Panc1 (cell line): ENCODE measurements around the gene GRK1.

Experiments
- CTCF ChIP-seq: fragments of 450-650 bp; IDR thresholded peaks from 2 replicates; pipeline ENCODE4 v1.5.1; 2017; ENCODE audit warnings: mild to moderate bottlenecking
- SIN3A ChIP-seq: IDR thresholded peaks from 2 replicates; pipeline ENCODE4 v1.6.1; 2012; ENCODE audit warnings: low read depth, mild to moderate bottlenecking, low read length, moderate library complexity, borderline replicate concordance; ENCODE audit not compliant: insufficient read depth
- TF ChIP-seq, protein P1 (sequence below), 2 experiments: IDR thresholded peaks; 2 replicates each; pipeline ENCODE4 v1.6.1; 2011 to 2012; ENCODE audit warnings: low read depth in 2 of 2, control low read depth in 1 of 2, low read length in 1 of 2, mild to moderate bottlenecking in 1 of 2, moderate library complexity in 1 of 2; ENCODE audit not compliant: insufficient read depth in 1 of 2

- TF ChIP-seq SIN3A (no peak), CTCF (no peak)
- TF ChIP-seq, protein P1, sequence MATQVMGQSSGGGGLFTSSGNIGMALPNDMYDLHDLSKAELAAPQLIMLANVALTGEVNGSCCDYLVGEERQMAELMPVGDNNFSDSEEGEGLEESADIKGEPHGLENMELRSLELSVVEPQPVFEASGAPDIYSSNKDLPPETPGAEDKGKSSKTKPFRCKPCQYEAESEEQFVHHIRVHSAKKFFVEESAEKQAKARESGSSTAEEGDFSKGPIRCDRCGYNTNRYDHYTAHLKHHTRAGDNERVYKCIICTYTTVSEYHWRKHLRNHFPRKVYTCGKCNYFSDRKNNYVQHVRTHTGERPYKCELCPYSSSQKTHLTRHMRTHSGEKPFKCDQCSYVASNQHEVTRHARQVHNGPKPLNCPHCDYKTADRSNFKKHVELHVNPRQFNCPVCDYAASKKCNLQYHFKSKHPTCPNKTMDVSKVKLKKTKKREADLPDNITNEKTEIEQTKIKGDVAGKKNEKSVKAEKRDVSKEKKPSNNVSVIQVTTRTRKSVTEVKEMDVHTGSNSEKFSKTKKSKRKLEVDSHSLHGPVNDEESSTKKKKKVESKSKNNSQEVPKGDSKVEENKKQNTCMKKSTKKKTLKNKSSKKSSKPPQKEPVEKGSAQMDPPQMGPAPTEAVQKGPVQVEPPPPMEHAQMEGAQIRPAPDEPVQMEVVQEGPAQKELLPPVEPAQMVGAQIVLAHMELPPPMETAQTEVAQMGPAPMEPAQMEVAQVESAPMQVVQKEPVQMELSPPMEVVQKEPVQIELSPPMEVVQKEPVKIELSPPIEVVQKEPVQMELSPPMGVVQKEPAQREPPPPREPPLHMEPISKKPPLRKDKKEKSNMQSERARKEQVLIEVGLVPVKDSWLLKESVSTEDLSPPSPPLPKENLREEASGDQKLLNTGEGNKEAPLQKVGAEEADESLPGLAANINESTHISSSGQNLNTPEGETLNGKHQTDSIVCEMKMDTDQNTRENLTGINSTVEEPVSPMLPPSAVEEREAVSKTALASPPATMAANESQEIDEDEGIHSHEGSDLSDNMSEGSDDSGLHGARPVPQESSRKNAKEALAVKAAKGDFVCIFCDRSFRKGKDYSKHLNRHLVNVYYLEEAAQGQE (IDR thresholded peaks at IDR 0.05; ENCODE audit: insufficient read depth in 1 of 2, low read depth in 2 of 2, low read length in 1 of 2): no peak
Measured at GRCh38 chr13:113754691-113755090, 87.7 kb downstream of the GRK1 start.
